HepG2 (cell line): ENCODE data around the gene BAHD1.

Experiments used
- CREB1 ChIP-seq, 2 experiments: fragments of 450-650 bp in 1 of 2; IDR thresholded peaks; 2 replicates each; pipeline ENCODE4 v1.6.1; 2016 to 2017; ENCODE audit warnings: control low read depth in 1 of 2, mild to moderate bottlenecking in 1 of 2, missing compliant biosample characterization in 1 of 2, missing genetic modification characterization in 1 of 2
- MTA3 ChIP-seq: sonication (generic); formaldehyde crosslinking; IDR thresholded peaks from 2 replicates; pipeline ENCODE4 v1.4.0; 2020; ENCODE audit warnings: missing genetic modification reagents
- PBX2 ChIP-seq: IDR thresholded peaks from 2 replicates; pipeline ENCODE4 v1.6.1; 2016; ENCODE audit warnings: control low read depth
- ZBTB4 ChIP-seq: sonication (generic); formaldehyde crosslinking; IDR thresholded peaks from 2 replicates; pipeline ENCODE4 v1.4.0; 2020; ENCODE audit warnings: missing genetic modification reagents, mild to moderate bottlenecking, borderline replicate concordance

GRCh38 chr15:40489274-40490175, 48.8 kb downstream of the BAHD1 start:
- TF ChIP-seq ZBTB4 (CRISPR knock-in tag) = no peak
- no peak for TF ChIP-seq CREB1 (IDR thresholded peaks at IDR 0.05)
- TF ChIP-seq CREB1 (CRISPR knock-in tag; IDR thresholded peaks at IDR 0.05) = no peak
- no peak for TF ChIP-seq PBX2 (CRISPR knock-in tag)
- TF ChIP-seq MTA3 (CRISPR knock-in tag) = no peak
